Vagina (tissue), 2 donors: ENCODE data around the gene POMC.

Experiments
- POLR2A ChIP-seq, 2 donors: fragments of 450-650 bp; IDR thresholded peaks; one replicate each; pipeline ENCODE4 v1.6.1; 2017; ENCODE audit warnings: antibody characterized with exemption in 2 of 2, mild to moderate bottlenecking in 2 of 2, moderate library complexity in 2 of 2
- POLR2AphosphoS5 ChIP-seq, 2 donors: sonication (generic); formaldehyde crosslinking; IDR thresholded peaks; one replicate each; pipeline ENCODE4 v1.9.0; 2017; ENCODE audit warnings: antibody characterized with exemption in 2 of 2, mild to moderate bottlenecking in 2 of 2, low read depth in 1 of 2; ENCODE audit not compliant: insufficient read depth in 1 of 2
- TF ChIP-seq, protein P1 (sequence below), 3 experiments: fragments of 450-650 bp in 2 of 3; fragments of 200-600 bp in 1 of 3; sonication (generic) in 1 of 3; IDR thresholded peaks; one replicate each; pipeline ENCODE4 v1.5.1; 2017 to 2019; ENCODE audit warnings: antibody characterized with exemption in 3 of 3, mild to moderate bottlenecking in 2 of 3, moderate library complexity in 2 of 3

DNA sequence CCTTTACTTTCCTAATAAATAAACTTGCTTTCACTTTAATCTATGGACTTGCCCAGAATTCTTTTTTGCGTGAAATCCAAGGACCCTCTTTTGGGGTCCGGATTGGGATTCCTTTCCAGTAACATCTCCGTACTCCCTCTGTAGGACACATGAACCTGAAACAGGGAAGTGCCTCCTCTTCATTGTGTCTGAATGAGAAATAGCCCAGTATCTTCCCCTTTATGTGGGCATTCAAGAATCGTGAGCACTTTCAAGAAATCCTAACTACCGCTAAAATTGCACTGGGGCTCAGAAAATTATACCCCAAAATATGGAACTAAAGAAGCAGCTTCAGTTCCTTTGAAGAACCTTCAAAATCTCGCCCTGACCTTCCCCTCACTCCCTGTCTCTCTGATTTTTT, 7.8 kb upstream of the POMC start:
- TF ChIP-seq, protein P1, sequence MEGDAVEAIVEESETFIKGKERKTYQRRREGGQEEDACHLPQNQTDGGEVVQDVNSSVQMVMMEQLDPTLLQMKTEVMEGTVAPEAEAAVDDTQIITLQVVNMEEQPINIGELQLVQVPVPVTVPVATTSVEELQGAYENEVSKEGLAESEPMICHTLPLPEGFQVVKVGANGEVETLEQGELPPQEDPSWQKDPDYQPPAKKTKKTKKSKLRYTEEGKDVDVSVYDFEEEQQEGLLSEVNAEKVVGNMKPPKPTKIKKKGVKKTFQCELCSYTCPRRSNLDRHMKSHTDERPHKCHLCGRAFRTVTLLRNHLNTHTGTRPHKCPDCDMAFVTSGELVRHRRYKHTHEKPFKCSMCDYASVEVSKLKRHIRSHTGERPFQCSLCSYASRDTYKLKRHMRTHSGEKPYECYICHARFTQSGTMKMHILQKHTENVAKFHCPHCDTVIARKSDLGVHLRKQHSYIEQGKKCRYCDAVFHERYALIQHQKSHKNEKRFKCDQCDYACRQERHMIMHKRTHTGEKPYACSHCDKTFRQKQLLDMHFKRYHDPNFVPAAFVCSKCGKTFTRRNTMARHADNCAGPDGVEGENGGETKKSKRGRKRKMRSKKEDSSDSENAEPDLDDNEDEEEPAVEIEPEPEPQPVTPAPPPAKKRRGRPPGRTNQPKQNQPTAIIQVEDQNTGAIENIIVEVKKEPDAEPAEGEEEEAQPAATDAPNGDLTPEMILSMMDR (IDR thresholded peaks at IDR 0.05), result no peak
- no peak for TF ChIP-seq POLR2A (IDR thresholded peaks at IDR 0.05)
- TF ChIP-seq POLR2AphosphoS5 (IDR thresholded peaks at IDR 0.05; ENCODE audit: insufficient read depth in 1 of 2, low read depth in 1 of 2), result no peak
